NCI-H510A (cell line): ENCODE data around the gene PTGER2.

Experiments
- DNase-seq: peaks from one replicate; lab custom pipeline; 2025; lab: John Stamatoyannopoulos, UW

Gene PTGER2

DNA sequence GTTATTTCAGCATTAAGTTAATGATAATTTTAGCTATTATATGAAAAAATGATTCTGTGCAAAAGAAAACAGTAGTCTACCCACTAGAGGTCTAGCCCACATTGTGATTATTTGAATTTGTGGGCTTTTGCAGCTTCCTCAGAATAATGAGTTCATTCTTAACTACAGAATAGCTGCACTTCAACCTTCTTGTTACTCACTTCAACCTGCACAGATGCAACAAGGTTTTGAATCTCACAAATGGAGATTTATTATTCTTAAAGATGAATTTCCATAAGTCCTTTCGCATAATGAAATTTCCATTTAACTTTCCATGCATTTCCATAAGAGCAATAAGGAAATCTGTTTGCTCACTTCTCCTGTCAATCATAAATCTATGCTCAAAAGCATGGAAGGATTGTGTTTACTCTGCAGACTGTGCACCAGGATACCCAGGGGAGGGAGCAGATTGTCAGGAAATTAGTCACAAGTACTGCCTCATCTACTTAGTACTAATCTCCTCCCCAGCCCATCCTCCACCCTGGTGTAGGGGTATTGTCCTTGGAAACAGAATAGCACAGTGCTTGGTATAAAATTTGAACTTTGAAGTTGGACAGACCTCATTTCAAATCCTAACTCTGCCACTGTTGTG is 24.1 kb downstream of the PTGER2 start:
- DNase-seq = no peak

DNA sequence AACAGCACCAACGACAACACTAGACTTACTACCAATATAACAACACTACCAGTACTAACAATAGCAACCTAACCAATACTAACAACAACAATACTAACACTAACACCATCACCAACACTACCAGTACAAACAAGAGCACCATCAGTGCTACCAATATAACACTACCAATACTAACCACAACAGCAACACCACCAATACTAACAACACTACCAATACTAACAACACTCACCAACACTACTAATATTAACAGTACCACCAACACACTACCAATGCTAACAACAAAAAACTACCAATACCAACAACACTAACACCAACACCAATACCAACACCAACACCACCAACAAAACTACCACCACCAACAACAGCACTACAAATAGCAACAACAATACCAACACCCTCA is 25.1 kb downstream of the PTGER2 start:
- no peak for DNase-seq

GRCh38 chr14:52342849-52343596 is 28.9 kb downstream of the PTGER2 start:
- DNase-seq = no peak

GRCh38 chr14:52346778-52347177 is 32.7 kb downstream of the PTGER2 start:
- DNase-seq = no peak

- no peak for DNase-seq
These were observed 34.2 kb downstream of the PTGER2 start for GRCh38 chr14:52348279-52348678.

DNA sequence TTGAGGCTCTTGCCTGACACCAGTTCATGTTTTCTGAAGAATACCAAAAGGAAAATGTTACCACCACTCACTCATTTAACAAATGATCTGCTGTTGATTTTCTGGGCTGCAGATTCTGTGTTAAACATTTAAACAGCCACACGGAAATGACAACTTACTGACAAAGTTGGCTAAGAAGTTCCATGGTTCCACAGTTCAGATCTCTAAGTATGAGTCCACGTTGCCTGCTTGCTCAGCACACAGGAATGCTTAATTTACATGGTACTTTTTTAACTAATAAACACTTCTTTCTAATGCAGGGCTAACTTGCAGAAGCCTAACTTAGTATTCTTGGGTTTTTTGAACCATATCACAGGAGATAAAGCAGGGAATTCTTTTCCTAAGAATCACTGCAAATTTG is 34.7 kb downstream of the PTGER2 start:
- no peak for DNase-seq

- DNase-seq = no peak
These were observed 35.6 kb downstream of the PTGER2 start for GRCh38 chr14:52349731-52350130.

DNA sequence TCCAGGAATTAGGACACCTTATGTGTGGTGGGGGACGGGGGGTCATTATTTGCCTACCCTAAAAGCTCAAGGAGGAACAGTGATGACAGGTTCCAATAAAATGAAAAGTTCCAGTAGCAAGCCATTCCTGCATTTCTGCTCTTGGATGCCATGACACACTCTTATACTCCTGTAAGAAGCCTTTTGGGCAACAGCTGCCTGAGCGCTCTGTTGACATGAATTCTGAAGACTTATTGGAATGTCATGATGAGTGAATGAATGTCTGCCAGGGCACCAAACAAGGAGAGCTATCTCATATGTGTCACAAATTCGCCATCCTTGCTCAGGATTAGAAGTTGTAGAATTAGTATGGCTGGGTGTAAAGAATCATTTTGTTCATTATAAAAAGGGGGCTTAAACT is 36.3 kb downstream of the PTGER2 start:
- DNase-seq = no peak

DNA sequence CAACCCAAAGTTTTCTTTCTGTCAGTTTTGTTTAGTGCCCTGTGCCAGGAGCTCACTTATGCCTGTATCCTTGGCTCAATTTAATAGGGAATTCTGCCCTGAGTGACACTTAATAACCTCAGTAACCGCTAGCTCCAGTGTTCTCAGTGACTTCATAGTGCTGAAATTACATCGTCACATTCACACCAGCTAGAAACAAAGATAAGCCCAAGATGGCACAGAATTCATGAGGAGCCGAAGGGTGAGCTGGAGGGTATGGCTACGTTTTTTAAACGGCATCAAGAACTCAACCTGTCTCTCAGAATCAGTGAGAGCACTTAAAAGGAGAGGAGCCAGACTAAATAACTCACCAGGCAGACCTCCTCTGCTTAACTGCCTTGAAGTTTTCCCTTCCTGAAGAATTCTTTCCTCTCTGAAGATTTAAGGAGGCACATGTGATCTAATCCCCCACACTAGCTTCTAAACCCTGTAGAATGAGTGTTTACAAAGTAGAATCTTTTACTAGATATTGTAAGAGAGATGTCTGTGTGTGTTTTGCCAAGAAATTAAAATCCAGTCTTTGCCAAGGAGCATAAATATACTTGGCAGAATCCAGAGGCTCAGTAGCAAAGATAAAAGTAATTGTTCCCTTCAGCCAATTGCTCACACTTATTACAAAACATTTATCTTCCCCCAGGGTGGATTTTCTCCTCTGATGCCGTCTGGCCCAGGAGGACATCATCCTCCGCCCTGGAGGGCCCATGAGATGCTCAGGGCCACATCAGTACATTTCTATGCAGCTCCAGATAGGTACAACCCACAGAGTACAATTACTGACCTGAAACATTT is 37.3 kb downstream of the PTGER2 start:
- DNase-seq = no peak

- DNase-seq = no peak
These were observed 38.0 kb downstream of the PTGER2 start for GRCh38 chr14:52352061-52352491.

- DNase-seq = no peak
These were observed 38.5 kb downstream of the PTGER2 start for GRCh38 chr14:52352569-52352968.

DNA sequence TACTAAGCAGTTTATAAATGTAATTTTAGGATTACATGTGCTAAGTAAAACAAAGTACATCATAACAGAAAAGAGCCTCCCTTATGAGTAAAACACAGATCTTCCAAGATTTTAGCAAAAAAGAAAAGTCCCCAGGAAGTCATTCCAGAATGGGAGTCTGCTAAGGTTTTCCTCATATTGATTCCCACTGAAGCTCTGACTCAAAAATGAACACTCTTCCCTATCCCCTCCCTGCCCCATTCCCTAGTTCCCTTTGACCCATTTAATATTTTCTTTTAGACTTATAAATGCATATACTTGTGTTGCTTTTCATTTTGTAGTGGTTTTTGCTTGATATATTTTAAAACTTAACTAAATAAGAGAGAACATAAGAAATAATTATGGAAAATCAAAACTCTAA is 40.1 kb downstream of the PTGER2 start:
- no peak for DNase-seq

GRCh38 chr14:52355016-52355431 is 40.9 kb downstream of the PTGER2 start:
- DNase-seq = no peak

- no peak for DNase-seq
These were observed 41.4 kb downstream of the PTGER2 start for GRCh38 chr14:52355526-52355925.

- DNase-seq = peak; percentile 7
These were observed 41.9 kb downstream of the PTGER2 start for GRCh38 chr14:52356025-52356424.

- no peak for DNase-seq
These were observed 46.7 kb downstream of the PTGER2 start for GRCh38 chr14:52360831-52361230.

- DNase-seq = no peak
These were observed 49.1 kb downstream of the PTGER2 start for GRCh38 chr14:52363041-52363704.

GRCh38 chr14:52363961-52364360 is 49.8 kb downstream of the PTGER2 start:
- no peak for DNase-seq

DNA sequence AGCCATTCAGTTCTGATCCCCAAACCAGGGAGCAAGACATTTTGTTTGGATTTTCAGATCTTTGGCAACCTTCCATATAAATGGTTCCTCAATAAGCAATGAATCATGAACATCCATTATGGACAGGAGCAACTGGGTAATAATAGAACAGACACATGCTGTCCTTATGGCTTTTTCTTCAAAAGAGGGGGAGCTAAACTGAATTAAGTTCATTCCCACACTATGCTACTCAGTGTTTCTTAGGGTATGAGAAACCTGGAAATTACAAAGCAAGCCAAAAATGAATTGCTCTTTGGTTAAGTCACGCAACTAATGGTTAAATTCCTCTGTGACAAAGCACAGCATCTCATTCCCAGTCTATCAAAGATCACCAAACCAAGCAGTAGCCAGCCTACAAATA is 51.0 kb downstream of the PTGER2 start:
- DNase-seq = no peak

DNA sequence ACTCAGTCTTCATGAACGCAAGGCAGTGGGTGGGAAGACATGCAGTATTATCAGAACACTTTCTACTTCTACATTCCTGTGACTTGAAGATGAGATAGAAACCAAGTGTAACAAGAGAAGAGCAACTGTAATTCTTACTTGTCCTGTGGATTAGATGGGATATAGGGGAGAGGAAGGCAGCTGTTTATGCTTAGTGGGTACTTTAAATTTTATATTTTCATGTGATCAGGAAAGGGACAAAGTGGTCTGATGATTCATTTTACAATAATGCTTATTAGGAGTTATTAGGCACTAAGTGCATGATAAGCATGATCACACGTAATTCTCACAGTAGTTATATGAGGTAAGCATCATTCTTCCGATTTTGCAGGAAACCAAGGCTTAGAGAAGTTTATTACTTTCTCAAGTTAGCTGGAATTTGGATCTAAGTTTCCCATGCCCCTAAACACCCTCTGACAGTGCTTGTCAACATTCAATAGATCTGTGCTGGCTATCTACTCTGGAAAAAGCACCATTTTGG is 52.7 kb downstream of the PTGER2 start:
- no peak for DNase-seq

DNA sequence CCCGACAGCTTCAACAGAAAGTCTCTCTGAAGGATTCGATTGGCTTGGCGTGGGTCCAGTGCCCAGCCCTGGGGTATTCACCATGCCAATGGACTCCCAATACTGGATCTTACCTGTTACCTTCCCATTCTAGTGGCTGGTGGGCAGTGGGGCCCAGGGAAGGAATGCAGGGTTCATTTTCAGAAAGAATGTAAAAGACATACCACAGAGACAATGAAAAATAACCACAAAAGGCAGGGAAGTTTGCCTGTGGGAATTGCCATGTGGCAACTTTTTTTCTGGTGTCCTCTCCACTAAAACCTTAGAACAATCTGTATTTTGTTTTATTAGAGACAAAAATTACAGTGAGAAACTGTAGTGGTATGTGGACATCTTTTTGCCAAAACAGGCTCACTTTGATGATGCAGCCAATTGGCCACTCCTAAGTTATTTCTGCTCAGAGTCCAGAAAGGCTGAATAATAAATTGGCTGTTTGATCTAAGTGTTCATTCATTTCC is 55.2 kb downstream of the PTGER2 start:
- no peak for DNase-seq

GRCh38 chr14:52370406-52370935 is 56.4 kb downstream of the PTGER2 start:
- no peak for DNase-seq
